ENCODE data around the gene AFAP1L1.
A peak's percentile ranks its signal among the peaks of the same experiment; 100 is the strongest.

Gene AFAP1L1

DNA sequence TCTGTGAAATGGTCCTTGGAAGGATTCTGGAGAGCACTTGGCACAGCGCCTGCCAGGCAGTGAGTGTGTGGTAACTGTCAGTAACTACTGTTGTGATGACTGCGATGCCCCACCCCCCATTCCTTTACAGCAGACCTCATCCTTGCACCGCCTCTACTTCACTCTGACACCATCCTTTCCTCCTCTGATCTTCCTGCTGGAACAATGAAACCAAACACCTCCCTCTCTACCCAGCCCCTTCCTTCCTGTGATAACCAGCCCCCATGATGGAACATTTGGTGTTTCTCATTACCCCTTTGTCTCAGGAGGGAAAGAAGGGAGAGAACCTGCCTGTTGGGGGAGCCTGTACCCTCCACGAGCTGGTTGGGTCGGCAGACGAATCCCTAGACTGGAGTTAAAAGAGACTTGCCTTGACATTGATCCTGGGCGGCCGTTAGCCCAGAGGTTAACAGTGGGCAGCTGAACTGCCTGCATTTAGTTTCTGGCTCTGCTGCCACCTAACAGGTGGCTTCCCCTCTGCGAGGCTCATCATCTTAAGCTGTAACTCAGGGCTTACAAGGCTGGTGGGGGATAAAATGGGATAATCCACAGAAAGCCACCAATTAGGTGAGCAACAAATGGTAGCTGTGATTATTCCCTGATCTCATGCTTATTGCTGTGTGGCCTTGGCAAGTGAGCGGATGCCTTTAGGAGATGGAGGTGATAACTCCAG, 39.4 kb downstream of the AFAP1L1 start:
- Histone ChIP-seq H3K36me3 (no peaks in the 10 kb centered on the region), H3K9me3 (no peaks in the 10 kb centered on the region), H3K9ac (peak overlapping the region; percentile 61), H3K4me2 (peak overlapping the region; percentile 74), H4K20me1 (no peaks in the 10 kb centered on the region), H3K4me3 (no peak overlapping the region), H3K27ac (peak overlapping the region; percentile 74), H3K27me3 (no peaks in the 10 kb centered on the region), H3K4me1 (peaks cover 50% of the 10 kb centered on the region)
- TF ChIP-seq Cebpa-rat (IDR thresholded peaks at IDR 0.05), result no peak

DNA sequence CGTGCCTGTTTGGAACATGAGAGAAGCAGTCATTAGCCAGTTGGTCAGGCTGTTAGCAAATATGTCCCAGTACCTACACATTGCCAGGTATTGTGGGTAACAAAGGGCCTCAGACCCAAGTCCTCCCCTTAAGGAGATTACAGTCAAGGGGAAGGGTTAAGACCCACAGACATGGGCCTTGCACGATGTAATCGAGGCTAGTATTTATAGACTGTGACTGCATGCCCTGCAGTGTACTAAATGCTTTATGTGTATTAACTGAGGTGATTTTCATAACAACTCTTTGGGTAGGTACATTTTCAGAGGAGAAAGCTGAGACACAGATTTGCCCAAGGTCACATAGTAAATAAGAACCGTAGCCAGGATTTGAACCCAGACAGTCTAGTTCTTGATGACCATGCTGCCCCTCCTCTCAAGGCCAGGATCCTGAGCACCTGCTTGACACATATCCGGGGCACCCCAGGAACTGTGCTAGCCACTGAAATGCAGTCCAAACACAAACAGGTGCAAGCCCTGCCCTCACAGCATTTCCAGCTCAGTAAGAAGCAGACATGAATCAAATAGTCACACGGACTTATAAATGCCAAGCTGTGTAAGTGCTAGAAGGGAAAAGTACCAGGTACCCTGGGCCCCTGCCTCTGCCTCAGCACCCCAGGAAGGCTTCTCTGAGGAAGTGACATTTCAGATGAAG, 41.6 kb downstream of the AFAP1L1 start:
- H3K36me3 ChIP-seq, result no peaks in the 10 kb centered on the region
- TF ChIP-seq Cebpa-rat (IDR thresholded peaks at IDR 0.05), result no peak
- H4K20me1 ChIP-seq, result no peaks in the 10 kb centered on the region

DNA sequence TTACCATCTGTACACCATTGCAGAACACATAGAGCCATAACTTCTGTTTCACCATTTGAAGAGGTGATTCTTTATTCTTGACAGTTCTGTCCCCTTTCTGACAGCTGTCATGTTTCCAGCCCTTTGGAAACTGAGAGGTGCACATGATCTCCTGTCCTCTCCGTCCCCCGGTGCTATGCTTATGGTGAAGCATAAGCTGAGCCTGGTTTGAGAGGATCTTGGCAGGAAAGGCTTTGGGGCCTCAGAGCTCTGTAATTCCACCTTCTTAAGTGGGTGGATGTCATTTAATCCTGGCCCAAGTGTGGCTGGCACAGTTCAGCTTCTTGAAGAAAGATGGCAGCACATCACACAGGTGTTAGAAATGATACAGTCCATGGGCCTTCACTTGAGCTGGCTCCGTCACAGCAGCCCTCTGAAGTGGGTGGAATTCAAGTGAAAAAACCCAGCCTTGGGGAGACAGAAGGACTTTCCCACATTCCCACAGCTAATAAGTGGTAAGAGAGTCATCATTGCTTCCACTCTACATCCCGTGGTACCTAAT, 43.0 kb downstream of the AFAP1L1 start:
- H4K20me1 ChIP-seq, result no peaks in the 10 kb centered on the region
- H3K9me3 ChIP-seq, result no peaks in the 10 kb centered on the region
- H3K4me1 ChIP-seq, result peaks cover 39% of the 10 kb centered on the region
- H3K4me2 ChIP-seq, result no peak overlapping the region
- H3K36me3 ChIP-seq, result no peaks in the 10 kb centered on the region; the same call in 1 of the 2 replicates
- H3K27ac ChIP-seq, result no peak overlapping the region
- TF ChIP-seq Cebpa-rat (IDR thresholded peaks at IDR 0.05), result no peak
- no peaks in the 10 kb centered on the region for H3K27me3 ChIP-seq
- no peak overlapping the region for H3K9ac ChIP-seq
- no peak overlapping the region for H3K4me3 ChIP-seq

More for the DNA sequence above, 41.6 kb downstream of the AFAP1L1 start:
- Histone ChIP-seq H3K4me2 (no peak overlapping the region), H3K4me1 (peaks cover 50% of the 10 kb centered on the region), H3K27ac (peak overlapping the region; percentile 21; the same call in 1 of the 2 replicates), H3K9me3 (no peaks in the 10 kb centered on the region), H3K9ac (no peak overlapping the region), H3K27me3 (no peaks in the 10 kb centered on the region), H3K4me3 (no peak overlapping the region)

DNA sequence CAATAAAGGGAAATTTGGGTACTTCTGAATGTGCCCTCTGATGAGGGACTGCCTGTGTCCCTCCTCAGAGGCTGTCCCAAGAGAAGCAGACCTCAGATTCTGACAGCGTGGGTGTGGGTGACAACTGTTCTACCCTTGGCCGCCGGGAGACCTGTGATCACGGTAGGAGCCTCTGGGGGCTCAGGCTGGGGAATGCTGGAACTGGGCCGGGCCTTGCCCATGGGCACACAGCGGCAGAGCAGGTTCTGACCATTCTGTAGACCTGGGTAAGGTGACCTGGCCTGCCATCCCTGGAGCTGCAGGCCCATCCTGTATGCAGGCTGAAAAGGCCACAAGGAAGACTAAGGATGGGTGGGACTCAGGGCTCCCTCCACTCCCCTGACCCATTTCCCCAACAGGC, 44.1 kb downstream of the AFAP1L1 start:
- Histone ChIP-seq H3K27me3 (no peaks in the 10 kb centered on the region), H3K9ac (no peak overlapping the region), H3K4me3 (no peak overlapping the region), H3K4me1 (peaks cover 28% of the 10 kb centered on the region), H3K27ac (no peak overlapping the region), H4K20me1 (no peaks in the 10 kb centered on the region), H3K36me3 (no peaks in the 10 kb centered on the region; the same call in 1 of the 2 replicates), H3K9me3 (no peaks in the 10 kb centered on the region), H3K4me2 (no peak overlapping the region)
- no peak for TF ChIP-seq Cebpa-rat (IDR thresholded peaks at IDR 0.05)

DNA sequence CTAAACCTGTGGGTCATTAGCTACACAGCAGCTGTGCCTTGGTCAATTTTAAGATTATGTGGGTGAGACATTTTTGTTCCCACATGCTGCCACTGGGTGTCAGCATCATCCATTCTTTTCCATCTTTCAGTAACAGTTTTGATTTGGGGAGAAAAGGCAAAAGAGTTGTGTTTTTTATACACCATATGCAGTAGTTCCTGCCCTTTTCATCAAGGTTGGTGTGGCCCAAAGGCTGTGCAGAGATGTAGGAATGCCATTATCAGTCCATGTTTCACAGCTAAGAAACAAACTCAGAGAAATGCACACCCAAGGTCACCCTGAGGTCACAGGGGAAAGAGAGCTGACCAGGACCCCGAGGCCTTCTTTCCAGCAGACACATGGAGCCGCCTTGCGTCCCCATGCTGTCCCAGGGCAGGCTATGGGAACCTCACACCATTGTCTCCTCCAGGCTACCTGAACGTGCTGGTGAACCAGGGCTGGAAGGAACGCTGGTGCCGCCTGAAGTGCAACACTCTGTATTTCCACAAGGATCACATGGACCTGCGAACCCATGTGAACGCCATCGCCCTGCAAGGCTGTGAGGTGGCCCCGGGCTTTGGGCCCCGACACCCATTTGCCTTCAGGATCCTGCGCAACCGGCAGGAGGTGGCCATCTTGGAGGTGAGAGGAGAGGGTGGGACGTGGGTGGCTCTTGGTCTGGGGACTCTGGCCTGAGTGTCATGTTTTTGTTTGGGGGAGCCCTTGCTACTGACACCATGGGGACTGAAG, 45.8 kb downstream of the AFAP1L1 start:
- Histone ChIP-seq H4K20me1 (no peaks in the 10 kb centered on the region), H3K36me3 (peaks cover 3% of the 10 kb centered on the region; the same call in 1 of the 2 replicates), H3K27ac (peak overlapping the region; percentile 14; the same call in 1 of the 2 replicates), H3K27me3 (no peaks in the 10 kb centered on the region), H3K9ac (no peak overlapping the region), H3K4me1 (peaks cover 11% of the 10 kb centered on the region; the same call in 1 of the 2 replicates), H3K4me3 (no peak overlapping the region), H3K4me2 (no peak overlapping the region), H3K9me3 (no peaks in the 10 kb centered on the region)
- TF ChIP-seq Cebpa-rat (IDR thresholded peaks at IDR 0.05), result no peak

DNA sequence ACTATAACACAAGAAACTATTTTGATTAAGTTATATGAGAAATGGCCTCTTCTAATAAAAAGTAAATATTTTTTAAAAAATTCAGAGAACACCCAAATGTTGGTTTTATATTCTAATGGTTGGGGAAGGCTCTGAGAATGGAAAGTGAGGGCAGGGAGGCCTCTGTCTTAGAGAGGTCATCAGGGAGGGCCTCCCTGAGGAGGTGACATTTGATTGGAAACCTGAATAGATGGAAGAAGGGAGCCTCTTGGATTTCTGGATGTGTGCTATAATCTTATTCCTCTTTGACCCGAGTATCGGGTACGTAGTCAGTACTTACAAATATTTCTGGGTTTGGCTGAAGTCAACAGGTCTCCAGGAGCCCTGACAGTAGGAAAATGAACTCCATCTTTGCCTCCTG, 47.5 kb downstream of the AFAP1L1 start:
- no peaks in the 10 kb centered on the region for H4K20me1 ChIP-seq
- TF ChIP-seq Cebpa-rat (IDR thresholded peaks at IDR 0.05), result no peak
- no peak overlapping the region for H3K9ac ChIP-seq
- H3K27ac ChIP-seq, result no peak overlapping the region
- no peak overlapping the region for H3K4me3 ChIP-seq
- no peaks in the 10 kb centered on the region for H3K4me1 ChIP-seq
- peaks cover 5% of the 10 kb centered on the region; the same call in 1 of the 2 replicates for H3K36me3 ChIP-seq
- H3K9me3 ChIP-seq, result no peaks in the 10 kb centered on the region
- no peaks in the 10 kb centered on the region for H3K27me3 ChIP-seq
- H3K4me2 ChIP-seq, result no peak overlapping the region

DNA sequence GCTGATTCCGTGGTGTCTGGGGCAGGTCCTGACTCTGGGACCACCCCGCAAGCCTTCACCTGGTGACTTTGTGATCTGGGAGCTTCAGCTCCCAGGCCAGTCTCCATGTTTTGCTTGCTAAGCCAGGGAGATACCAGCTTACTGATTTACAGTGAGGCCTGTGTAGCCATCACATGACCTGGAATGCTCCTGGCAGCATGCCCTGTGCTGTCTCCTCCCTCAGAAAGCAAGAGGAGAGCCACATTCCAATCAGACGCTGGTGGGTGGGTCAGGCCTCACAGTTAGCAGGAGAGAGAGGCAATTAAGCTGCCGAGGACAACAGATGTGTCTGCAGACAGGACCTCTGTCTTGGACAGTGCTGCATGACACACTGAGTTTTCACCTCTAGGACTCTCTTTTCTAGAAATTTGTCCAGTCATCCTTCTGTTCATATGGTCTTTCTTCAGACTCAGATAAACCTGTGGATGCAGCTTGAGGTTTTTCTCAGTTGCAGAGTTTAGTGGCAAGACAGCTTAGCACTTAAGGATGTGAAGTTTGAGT, 49.2 kb downstream of the AFAP1L1 start:
- no peak overlapping the region for H3K4me3 ChIP-seq
- H3K27me3 ChIP-seq, result no peaks in the 10 kb centered on the region
- H3K4me1 ChIP-seq, result no peaks in the 10 kb centered on the region
- no peak overlapping the region for H3K9ac ChIP-seq
- no peak for TF ChIP-seq Cebpa-rat (IDR thresholded peaks at IDR 0.05)
- H4K20me1 ChIP-seq, result no peaks in the 10 kb centered on the region
- H3K4me2 ChIP-seq, result no peak overlapping the region
- no peaks in the 10 kb centered on the region for H3K9me3 ChIP-seq
- H3K27ac ChIP-seq, result no peak overlapping the region
- H3K36me3 ChIP-seq, result peaks cover 5% of the 10 kb centered on the region

DNA sequence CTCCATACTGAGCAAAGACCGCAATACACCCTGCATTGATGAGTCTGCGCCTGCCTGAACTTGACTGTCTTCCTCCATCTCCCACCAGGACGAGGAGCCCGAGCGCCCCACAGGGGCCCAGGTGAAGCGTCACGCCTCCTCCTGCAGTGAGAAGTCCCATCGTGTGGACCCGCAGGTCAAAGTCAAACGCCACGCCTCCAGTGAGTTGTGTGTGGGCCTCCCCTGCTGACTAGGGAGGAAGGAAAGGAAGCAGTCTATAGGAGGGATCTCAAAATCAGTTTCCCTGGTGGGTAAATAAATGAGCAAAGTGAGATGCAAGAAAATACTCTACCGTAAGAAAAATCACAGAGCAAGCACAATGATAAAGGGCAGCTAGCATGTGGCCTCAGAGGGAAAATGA, 50.9 kb downstream of the AFAP1L1 start:
- no peak overlapping the region for H3K27ac ChIP-seq
- H3K36me3 ChIP-seq, result peaks cover 5% of the 10 kb centered on the region
- no peaks in the 10 kb centered on the region for H3K27me3 ChIP-seq
- no peaks in the 10 kb centered on the region for H3K9me3 ChIP-seq
- no peak overlapping the region for H3K9ac ChIP-seq
- no peak overlapping the region for H3K4me2 ChIP-seq
- TF ChIP-seq Cebpa-rat (IDR thresholded peaks at IDR 0.05), result no peak
- H3K4me3 ChIP-seq, result no peak overlapping the region
- H4K20me1 ChIP-seq, result no peaks in the 10 kb centered on the region
- no peaks in the 10 kb centered on the region for H3K4me1 ChIP-seq

DNA sequence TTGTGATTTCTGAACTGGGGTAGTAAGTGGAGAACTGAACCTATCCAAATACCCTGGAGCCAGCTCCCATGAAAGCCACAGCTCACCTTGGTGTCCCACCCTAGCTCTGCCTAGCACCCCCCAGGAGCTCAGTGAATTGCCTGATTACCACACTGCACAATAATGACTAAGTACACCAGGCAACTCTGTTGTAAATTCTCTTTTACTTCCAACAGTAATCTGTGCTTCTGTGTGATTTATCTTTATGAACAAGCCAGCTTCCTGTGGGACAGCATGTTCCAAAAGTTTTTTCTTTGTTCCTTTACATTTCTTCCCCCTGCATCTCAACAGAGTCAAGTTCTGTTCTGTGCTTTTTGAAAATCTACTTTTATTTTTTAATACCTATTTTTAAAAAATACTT, 51.6 kb downstream of the AFAP1L1 start:
- Histone ChIP-seq H3K4me1 (no peaks in the 10 kb centered on the region), H3K9ac (no peak overlapping the region), H4K20me1 (no peaks in the 10 kb centered on the region), H3K4me2 (no peak overlapping the region), H3K27ac (no peak overlapping the region), H3K36me3 (peaks cover 5% of the 10 kb centered on the region), H3K9me3 (no peaks in the 10 kb centered on the region), H3K4me3 (no peak overlapping the region), H3K27me3 (no peaks in the 10 kb centered on the region)
- TF ChIP-seq Cebpa-rat (IDR thresholded peaks at IDR 0.05), result no peak

All from BLaER1 (cell line).